ENCODE results near the gene USP48. TPM values are rescaled to one million over a fixed set of nuclear protein-coding genes. Genes with fewer than 3 reads are reported as not detected.
A peak's percentile ranks its signal among the peaks of the same experiment; 100 is the strongest.

Gene USP48
- total and polyA plus RNA-seq, 10 of the 15 experiments (the other 5 are each of a cell fraction or from before 2014, with no cell fraction given): 21.2 to 115 (median 75.5) TPM

GRCh38 chr1:21814981-21815582 is 32.1 kb upstream of the USP48 start:
- in situ Hi-C loops (cut with MboI) (no loop called here), intact Hi-C loops (cut with micrococcal nuclease; ENCODE audit: unreplicated experiment) (no loop called here)
- Histone ChIP-seq H3K79me2 (ENCODE audit: control insufficient read depth, insufficient read depth, low read length) (no peaks in the 10 kb centered on the region), H3K4me3 (no peak overlapping the region), H3K9ac (ENCODE audit: control insufficient read depth, insufficient read depth, low read length) (no peak overlapping the region), H3K4me1 (ENCODE audit: control insufficient read depth, insufficient read depth, low read length) (no peaks in the 10 kb centered on the region), H4K20me1 (ENCODE audit: control insufficient read depth, insufficient read depth) (no peaks in the 10 kb centered on the region), H2AFZ (ENCODE audit: control insufficient read depth, low read depth, low read length) (no peak overlapping the region), H3K36me3 (ENCODE audit: control insufficient read depth in 2 of 2, insufficient read depth in 2 of 2, low read length in 1 of 2) (no peaks in the 10 kb centered on the region), H3K27ac (ENCODE audit: control insufficient read depth, insufficient read depth) (no peak overlapping the region), H3K4me2 (ENCODE audit: control insufficient read depth, insufficient read depth) (no peak overlapping the region), H3K9me3 (replicated peaks; ENCODE audit: control insufficient read depth, insufficient read depth, low read length) (no peaks in the 10 kb centered on the region; the same call in 2 of the 3 replicates), H3K27me3 (replicated peaks in 1 of 2; ENCODE audit: control insufficient read depth in 2 of 2, insufficient read depth in 2 of 2, low read length in 1 of 2) (no peaks in the 10 kb centered on the region; a peak in 1 of 4 replicates)
- BruUV-seq (replicated peaks): no TSS peak
- DNase-seq (ENCODE audit: low read depth, low spot score): no peak
- TF ChIP-seq BCL3 (IDR thresholded peaks at IDR 0.05; ENCODE audit: borderline replicate concordance, insufficient read depth, low read depth, low read length, poor library complexity, severe bottlenecking) (peak; percentile 51), STAT1 (conservative IDR thresholded peaks at IDR 0.05) (no peak), HDGF (IDR thresholded peaks at IDR 0.05) (peak; percentile 91)
- ChIA-PET SMC1A (ENCODE audit: uncharacterized antibody, unreplicated experiment) (no interaction called here), POLR2A (no interaction called here), CTCF (interaction anchor here (0.6 kb wide), 1 partner anchor 80 kb away, joined by 3 read pairs; no protein-coding TSS in a partner anchor), RAD21 (ENCODE audit: unreplicated experiment) (no interaction called here)
- ATAC-seq: no peak
- 78% methylated on average over 12 of the region's 15 CpGs for WGBS (ENCODE audit: insufficient coverage, insufficient replicate concordance, low lambda C conversion rate, missing lambda C conversion rate)
- no peak for FAIRE-seq

- ChIA-PET RAD21 (ENCODE audit: unreplicated experiment) (no interaction called here), SMC1A (ENCODE audit: uncharacterized antibody, unreplicated experiment) (no interaction called here), POLR2A (no interaction called here), CTCF (no interaction called here)
- H3K79me2 ChIP-seq (ENCODE audit: control insufficient read depth, insufficient read depth, low read length): no peaks in the 10 kb centered on the region
- TF ChIP-seq SMARCA5 (IDR thresholded peaks at IDR 0.05) (0 out of 2 replicates have a peak, but pooled peaks have one; percentile 28), RAD51 (IDR thresholded peaks at IDR 0.05) (no peak), CTCF (IDR thresholded peaks at IDR 0.05 in 2 of 3, conservative IDR thresholded peaks at IDR 0.05 in 1 of 3; ENCODE audit: control insufficient read depth in 2 of 3, extremely low read depth in 1 of 3, insufficient read depth in 1 of 3, low read depth in 3 of 3, low read length in 3 of 3) (peak; percentile 13 to 54 (median 50); a peak in 4 of 6 replicates), NR2F1 (conservative IDR thresholded peaks at IDR 0.05) (peak; percentile 63; the same call in 1 of the 2 replicates), NFIC (IDR thresholded peaks at IDR 0.05; ENCODE audit: low read depth, low read length) (no peak), DPF2 (IDR thresholded peaks at IDR 0.05) (0 out of 2 replicates have a peak, but pooled peaks have one; percentile 23), EZH2 (IDR thresholded peaks at IDR 0.05; ENCODE audit: borderline replicate concordance, control insufficient read depth, low read depth, low read length) (no peak), RBBP5 (conservative IDR thresholded peaks at IDR 0.05) (no peak), SUPT20H (IDR thresholded peaks at IDR 0.05; ENCODE audit: borderline replicate concordance, control insufficient read depth, low read depth, low read length) (no peak), BHLHE40 (IDR thresholded peaks at IDR 0.05; ENCODE audit: borderline replicate concordance in 1 of 2, low read depth in 2 of 2, low read length in 1 of 2) (peak in 1 of 2 experiments; percentile 28; a peak in 1 of 4 replicates)
- H3K4me2 ChIP-seq (ENCODE audit: control insufficient read depth, insufficient read depth): peak overlapping the region; percentile 31
- H3K9me3 ChIP-seq (replicated peaks; ENCODE audit: control insufficient read depth, insufficient read depth, low read length): no peaks in the 10 kb centered on the region; the same call in 2 of the 3 replicates
- ATAC-seq (peak; percentile 61), FAIRE-seq (no peak), DNase-seq (ENCODE audit: low read depth, low spot score) (no peak)
- BruUV-seq (replicated peaks): no TSS peak
- H3K27me3 ChIP-seq (replicated peaks in 1 of 2; ENCODE audit: control insufficient read depth in 2 of 2, insufficient read depth in 2 of 2, low read length in 1 of 2): no peaks in the 10 kb centered on the region; a peak in 1 of 4 replicates
- in situ Hi-C loops (cut with MboI) (no loop called here), intact Hi-C loops (cut with micrococcal nuclease; ENCODE audit: unreplicated experiment) (no loop called here)
- H4K20me1 ChIP-seq (ENCODE audit: control insufficient read depth, insufficient read depth): no peaks in the 10 kb centered on the region
- H3K27ac ChIP-seq (ENCODE audit: control insufficient read depth, insufficient read depth): no peak overlapping the region
- H3K36me3 ChIP-seq (ENCODE audit: control insufficient read depth in 2 of 2, insufficient read depth in 2 of 2, low read length in 1 of 2): no peaks in the 10 kb centered on the region
- H2AFZ ChIP-seq (ENCODE audit: control insufficient read depth, low read depth, low read length): peak overlapping the region; percentile 28
- H3K4me1 ChIP-seq (ENCODE audit: control insufficient read depth, insufficient read depth, low read length): no peaks in the 10 kb centered on the region
- H3K9ac ChIP-seq (ENCODE audit: control insufficient read depth, insufficient read depth, low read length): no peak overlapping the region
- 21% methylated on average over 55 of the region's 65 CpGs for WGBS (ENCODE audit: insufficient coverage, insufficient replicate concordance, low lambda C conversion rate, missing lambda C conversion rate)
- H3K4me3 ChIP-seq: peak overlapping the region; percentile 47; the same call in 1 of the 2 replicates
Measured at GRCh38 chr1:21814241-21814918, 31.4 kb upstream of the USP48 start.

Measured in GM12878 (cell line).